GM23248 (cell line): Measurements from ENCODE around the gene ARL6IP1. TPM values are rescaled to one million over a fixed set of nuclear protein-coding genes. Genes with fewer than 3 reads are reported as not detected.
"Not testable (repeated sequence)": the region's sequence is repeated elsewhere in the genome, so short reads cannot be mapped to it uniquely, and the experiment has no call there.

Experiments
- DNase-seq: peaks from one replicate; pipeline ENCODE4 v3.0.0-alpha.2; 2015
- H2AFZ ChIP-seq: fragments of 200-600 bp; sonication (generic); 2 replicates; pipeline ENCODE4 v1.6.1; 2016; ENCODE audit warnings: antibody characterized with exemption
- H3F3A ChIP-seq: fragments of 200-600 bp; sonication (generic); 2 replicates; pipeline ENCODE4 v1.6.1; 2016; ENCODE audit warnings: mild to moderate bottlenecking, antibody characterized with exemption, mixed run types; ENCODE audit not compliant: insufficient read depth
- H3K27ac ChIP-seq: fragments of 200-600 bp; sonication (generic); 2 replicates; pipeline ENCODE4 v1.5.1; 2016; ENCODE audit warnings: mild to moderate bottlenecking
- H3K27me3 ChIP-seq: fragments of 200-600 bp; sonication (generic); replicated peaks from 2 replicates; pipeline ENCODE4 v1.6.1; 2016; ENCODE audit warnings: mild to moderate bottlenecking; ENCODE audit not compliant: insufficient read depth
- H3K36me3 ChIP-seq: fragments of 200-600 bp; sonication (generic); 2 replicates; pipeline ENCODE4 v1.6.1; 2016; ENCODE audit warnings: low read depth, mild to moderate bottlenecking
- H3K4me1 ChIP-seq: fragments of 200-600 bp; sonication (generic); 2 replicates; pipeline ENCODE4 v1.6.1; 2016; ENCODE audit warnings: mild to moderate bottlenecking; ENCODE audit not compliant: insufficient read depth
- H3K4me2 ChIP-seq: fragments of 200-600 bp; sonication (generic); one replicate; pipeline ENCODE4 v1.6.1; 2016; ENCODE audit warnings: mild to moderate bottlenecking; ENCODE audit not compliant: unreplicated experiment
- H3K4me3 ChIP-seq: fragments of 200-600 bp; sonication (generic); 2 replicates; pipeline ENCODE4 v1.5.1; 2016; ENCODE audit warnings: mild to moderate bottlenecking
- H3K79me2 ChIP-seq: fragments of 200-600 bp; sonication (generic); 2 replicates; pipeline ENCODE4 v1.6.1; 2016; ENCODE audit warnings: mild to moderate bottlenecking; ENCODE audit not compliant: insufficient read depth
- H3K9ac ChIP-seq: fragments of 200-600 bp; sonication (generic); 2 replicates; pipeline ENCODE4 v1.6.1; 2016; ENCODE audit warnings: mild to moderate bottlenecking
- H3K9me2 ChIP-seq: fragments of 200-600 bp; sonication (generic); 2 replicates; pipeline ENCODE4 v1.6.1; 2016; ENCODE audit warnings: mixed run types, mild to moderate bottlenecking, moderate library complexity; ENCODE audit not compliant: insufficient read depth
- H3K9me3 ChIP-seq: fragments of 200-600 bp; sonication (generic); one replicate; pipeline ENCODE4 v1.6.1; 2017; ENCODE audit warnings: low read depth
- H4K20me1 ChIP-seq: fragments of 200-600 bp; sonication (generic); 2 replicates; pipeline ENCODE4 v1.6.0; 2016; ENCODE audit not compliant: insufficient read depth
- EZH2 ChIP-seq: fragments of 200-600 bp; sonication (generic); IDR thresholded peaks from 2 replicates; pipeline ENCODE4 v1.6.1; 2018; ENCODE audit warnings: antibody characterized with exemption, mild to moderate bottlenecking; ENCODE audit not compliant: insufficient read depth, poor library complexity, severe bottlenecking
- EZH2phosphoT487 ChIP-seq: fragments of 200-600 bp; sonication (generic); IDR thresholded peaks from 2 replicates; pipeline ENCODE4 v1.6.1; 2018; ENCODE audit warnings: antibody characterized with exemption, moderate library complexity, mild to moderate bottlenecking, low read depth; ENCODE audit not compliant: insufficient read depth
- WGBS, 2 experiments: methylation state at CpG; one replicate each; pipeline ENCODE4 v1.1.6; 2015 to 2017; ENCODE audit warnings: low lambda C conversion rate in 2 of 2, low coverage in 1 of 2; ENCODE audit errors: missing lambda C conversion rate in 2 of 2; 5-methylcytosine and 5-hydroxymethylcytosine counted together
- in situ Hi-C: fragments of 300-500 bp; cut with MboI; formaldehyde crosslinking; loops from 2 replicates; pipeline ENCODE4 v1.15.0; 2020
- polyA plus RNA-seq: library from polyadenylated mRNA; unstranded; fragments of >200 nt; fragmentation: Nextera tagmentation; extraction: Ambion mirVana; gene quantifications from 2 replicates; pipeline ENCODE4 v1.2.1, GENCODE V29; 2016
- total RNA-seq: library from RNA; depleted of rRNA; stranded (reverse); fragments of >200 nt; shearing (Covaris generic); gene quantifications from 2 replicates; pipeline ENCODE4 v1.2.3, GENCODE V29; 2014

ARL6IP1 gene
- total and polyA plus RNA-seq, 2 experiments from 2014 or later, result 131 to 201 TPM

GRCh38 chr16:18783430-18784341 lies 17.7 kb downstream of the ARL6IP1 start:
- H3F3A ChIP-seq, result peaks cover 45% of the 10 kb centered on the region
- H3K9me3 ChIP-seq, result no peaks in the 10 kb centered on the region
- no peak for DNase-seq
- H3K79me2 ChIP-seq, result peaks cover 65% of the 10 kb centered on the region
- no peak overlapping the region for H3K27ac ChIP-seq
- no peaks in the 10 kb centered on the region for H3K9me2 ChIP-seq
- H3K27me3 ChIP-seq, result no peaks in the 10 kb centered on the region
- no peak overlapping the region for H3K4me3 ChIP-seq
- H4K20me1 ChIP-seq, result peaks cover 49% of the 10 kb centered on the region
- peaks cover 56% of the 10 kb centered on the region for H3K36me3 ChIP-seq
- no peak overlapping the region for H3K9ac ChIP-seq
- peaks cover 25% of the 10 kb centered on the region for H3K4me1 ChIP-seq
- no peak overlapping the region for H2AFZ ChIP-seq
- WGBS, 2 experiments, result 84 to 88% methylated on average over 17 of the region's 17 CpGs
- TF ChIP-seq EZH2 (no peak), EZH2phosphoT487 (no peak)
- H3K4me2 ChIP-seq, result no peak overlapping the region
- in situ Hi-C loops, result no loop called here

- in situ Hi-C loops, result no loop called here
Observed at GRCh38 chr16:18782697-18783429, 18.5 kb downstream of the ARL6IP1 start.

GRCh38 chr16:18781232-18781631 lies 20.1 kb downstream of the ARL6IP1 start:
- H2AFZ ChIP-seq, H3K9me2 ChIP-seq, H3K9ac ChIP-seq, DNase-seq, H3K4me3 ChIP-seq, H3K9me3 ChIP-seq, in situ Hi-C loops, H3K4me2 ChIP-seq, H3K27ac ChIP-seq, H3K27me3 ChIP-seq: not testable (repeated sequence)
- Histone ChIP-seq H3K79me2 (peaks cover 41% of the 10 kb centered on the region), H3F3A (peaks cover 38% of the 10 kb centered on the region), H4K20me1 (peaks cover 33% of the 10 kb centered on the region; the same call in 1 of the 2 replicates), H3K36me3 (peaks cover 38% of the 10 kb centered on the region), H3K4me1 (peaks cover 11% of the 10 kb centered on the region; the same call in 1 of the 2 replicates)
- 41 to 57% methylated on average over 5 to 6 of the region's 6 CpGs for WGBS, 2 experiments

More at GRCh38 chr16:18782697-18783429, 18.5 kb downstream of the ARL6IP1 start:
- H3K27me3 ChIP-seq, result no peaks in the 10 kb centered on the region
- DNase-seq, result no peak
- H3K36me3 ChIP-seq, result peaks cover 48% of the 10 kb centered on the region
- H3K4me2 ChIP-seq, result no peak overlapping the region
- H3F3A ChIP-seq, result peaks cover 45% of the 10 kb centered on the region
- peaks cover 41% of the 10 kb centered on the region; the same call in 1 of the 2 replicates for H4K20me1 ChIP-seq
- peaks cover 17% of the 10 kb centered on the region for H3K4me1 ChIP-seq
- no peak for TF ChIP-seq EZH2
- no peak for TF ChIP-seq EZH2phosphoT487
- H3K9me3 ChIP-seq, result no peaks in the 10 kb centered on the region
- H3K9ac ChIP-seq, result no peak overlapping the region
- H3K9me2 ChIP-seq, result no peaks in the 10 kb centered on the region
- 91 to 96% methylated on average over 8 of the region's 8 CpGs for WGBS, 2 experiments
- H3K4me3 ChIP-seq, result no peak overlapping the region
- no peak overlapping the region for H2AFZ ChIP-seq
- H3K79me2 ChIP-seq, result peaks cover 57% of the 10 kb centered on the region
- H3K27ac ChIP-seq, result no peak overlapping the region

DNA sequence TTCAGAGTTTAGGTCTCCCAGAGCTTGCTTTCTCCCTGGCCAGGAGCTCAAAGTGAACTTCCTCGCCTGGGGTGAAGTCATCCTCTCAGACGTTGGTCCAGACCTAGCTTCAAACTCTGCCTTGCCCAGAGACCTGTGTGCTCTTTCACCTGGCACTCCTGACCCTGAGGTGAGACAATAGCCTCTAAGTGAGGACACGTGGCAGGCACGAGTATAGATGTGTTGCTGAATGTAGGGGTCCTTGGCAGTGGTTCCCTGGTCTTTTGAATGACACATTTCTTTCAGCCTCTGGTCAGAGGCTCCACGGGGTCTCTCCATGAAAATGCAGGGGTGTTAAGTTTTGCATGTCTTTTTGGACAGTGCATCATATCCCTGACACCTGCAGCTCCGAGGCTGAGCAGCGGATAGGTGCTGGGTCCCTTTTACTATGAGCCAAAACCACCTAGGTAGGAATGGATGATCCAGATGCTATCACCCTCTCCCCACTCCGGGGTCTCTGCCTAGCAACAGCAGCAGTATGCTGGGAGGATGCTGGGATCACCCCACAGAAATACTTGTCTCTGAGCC lies 20.8 kb downstream of the ARL6IP1 start:
- H3K9ac ChIP-seq, H3K27me3 ChIP-seq, H3K9me2 ChIP-seq, H2AFZ ChIP-seq, H3K9me3 ChIP-seq, H3K4me3 ChIP-seq, H3K27ac ChIP-seq, DNase-seq, in situ Hi-C loops, H3K4me2 ChIP-seq, H3K4me1 ChIP-seq: not testable (repeated sequence)
- Histone ChIP-seq H3K79me2 (peaks cover 34% of the 10 kb centered on the region), H4K20me1 (peaks cover 26% of the 10 kb centered on the region; the same call in 1 of the 2 replicates), H3F3A (peaks cover 32% of the 10 kb centered on the region), H3K36me3 (peaks cover 31% of the 10 kb centered on the region)
- WGBS, 2 experiments, result 53 to 54% methylated on average over 8 of the region's 8 CpGs

DNA sequence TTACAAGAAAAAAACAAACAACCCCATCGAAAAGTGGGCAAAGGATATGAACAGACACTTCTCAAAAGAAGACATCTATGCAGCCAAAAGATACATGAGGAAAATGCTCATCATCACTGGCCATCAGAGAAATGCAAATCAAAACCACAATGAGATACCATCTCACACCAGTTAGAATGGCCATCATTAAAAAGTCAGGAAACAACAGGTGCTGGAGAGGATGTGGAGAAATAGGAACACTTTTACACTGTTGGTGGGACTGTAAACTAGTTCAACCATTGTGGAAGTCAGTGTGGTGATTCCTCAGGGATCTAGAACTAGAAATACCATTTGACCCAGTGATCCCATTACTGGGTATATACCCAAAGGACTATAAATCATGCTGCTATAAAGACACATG lies 23.7 kb downstream of the ARL6IP1 start:
- H3F3A ChIP-seq, H4K20me1 ChIP-seq, H3K27me3 ChIP-seq, H2AFZ ChIP-seq, DNase-seq, H3K9me2 ChIP-seq, H3K4me3 ChIP-seq, in situ Hi-C loops, H3K4me2 ChIP-seq, H3K9ac ChIP-seq, H3K9me3 ChIP-seq, H3K79me2 ChIP-seq, H3K36me3 ChIP-seq, H3K4me1 ChIP-seq, H3K27ac ChIP-seq: not testable (repeated sequence)
- WGBS, 2 experiments, result 100% methylated on average over 1 of the region's 1 CpG

DNA sequence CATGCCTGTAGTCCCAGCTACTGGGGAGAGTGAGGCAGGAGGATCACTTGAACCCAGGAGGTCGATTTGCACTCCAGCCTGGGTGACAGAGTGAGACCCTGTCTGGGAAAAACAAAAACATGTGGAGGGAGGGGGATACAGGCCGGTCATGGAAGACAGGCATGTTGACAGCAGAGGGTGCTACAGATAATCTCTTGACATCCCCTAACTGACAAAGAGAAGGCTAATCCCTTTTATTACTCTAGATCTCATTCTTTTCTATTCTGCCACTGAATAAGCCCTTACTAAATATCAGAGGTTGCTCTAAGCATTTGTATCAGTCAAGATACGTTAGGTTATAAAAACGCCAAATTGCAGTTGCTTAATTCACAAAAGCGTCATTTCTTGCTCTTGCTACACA lies 25.0 kb downstream of the ARL6IP1 start:
- H3K9ac ChIP-seq, H3K27me3 ChIP-seq, H3K27ac ChIP-seq, DNase-seq, H3F3A ChIP-seq, H4K20me1 ChIP-seq, H3K9me2 ChIP-seq, H3K9me3 ChIP-seq, H3K4me3 ChIP-seq, H3K4me2 ChIP-seq, H3K79me2 ChIP-seq, in situ Hi-C loops, H3K4me1 ChIP-seq, H2AFZ ChIP-seq, H3K36me3 ChIP-seq: not testable (repeated sequence)
- WGBS, 2 experiments, result 80 to 87% methylated on average over 5 of the region's 5 CpGs
